Mammary epithelial cell (primary cell): Measurements from ENCODE around the gene PLA2G12B.

ENCODE experiments used
- EZH2 ChIP-seq: IDR thresholded peaks from 2 replicates; pipeline ENCODE4 v1.6.1; 2012; ENCODE audit warnings: low read length, inconsistent platforms, borderline replicate concordance
- TF ChIP-seq, protein P1 (sequence below), 2 donors: IDR thresholded peaks in 1 of 2; conservative IDR thresholded peaks in 1 of 2; 2 replicates each; pipeline ENCODE4 v1.5.1; 2011 to 2012; ENCODE audit warnings: inconsistent platforms in 2 of 2, low read length in 2 of 2, mild to moderate bottlenecking in 2 of 2, control low read depth in 1 of 2, low read depth in 1 of 2; ENCODE audit not compliant: insufficient read depth in 1 of 2; ENCODE audit errors: extremely low read depth in 1 of 2

GRCh38 chr10:72932259-72933015, 22.2 kb downstream of the PLA2G12B start:
- TF ChIP-seq, protein P1, sequence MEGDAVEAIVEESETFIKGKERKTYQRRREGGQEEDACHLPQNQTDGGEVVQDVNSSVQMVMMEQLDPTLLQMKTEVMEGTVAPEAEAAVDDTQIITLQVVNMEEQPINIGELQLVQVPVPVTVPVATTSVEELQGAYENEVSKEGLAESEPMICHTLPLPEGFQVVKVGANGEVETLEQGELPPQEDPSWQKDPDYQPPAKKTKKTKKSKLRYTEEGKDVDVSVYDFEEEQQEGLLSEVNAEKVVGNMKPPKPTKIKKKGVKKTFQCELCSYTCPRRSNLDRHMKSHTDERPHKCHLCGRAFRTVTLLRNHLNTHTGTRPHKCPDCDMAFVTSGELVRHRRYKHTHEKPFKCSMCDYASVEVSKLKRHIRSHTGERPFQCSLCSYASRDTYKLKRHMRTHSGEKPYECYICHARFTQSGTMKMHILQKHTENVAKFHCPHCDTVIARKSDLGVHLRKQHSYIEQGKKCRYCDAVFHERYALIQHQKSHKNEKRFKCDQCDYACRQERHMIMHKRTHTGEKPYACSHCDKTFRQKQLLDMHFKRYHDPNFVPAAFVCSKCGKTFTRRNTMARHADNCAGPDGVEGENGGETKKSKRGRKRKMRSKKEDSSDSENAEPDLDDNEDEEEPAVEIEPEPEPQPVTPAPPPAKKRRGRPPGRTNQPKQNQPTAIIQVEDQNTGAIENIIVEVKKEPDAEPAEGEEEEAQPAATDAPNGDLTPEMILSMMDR (conservative IDR thresholded peaks at IDR 0.05 in 1 of 2, IDR thresholded peaks at IDR 0.05 in 1 of 2; ENCODE audit: extremely low read depth in 1 of 2, insufficient read depth in 1 of 2, low read depth in 1 of 2, low read length in 2 of 2): no peak
- TF ChIP-seq EZH2: no peak
